GM08714 (cell line): ENCODE data around the gene GHRHR.

Experiments used
- H3K4me3 ChIP-seq: fragments of 200-500 bp; sonication (Bioruptor generic); 2 replicates; pipeline ENCODE4 v1.5.1; 2014; ENCODE audit warnings: mild to moderate bottlenecking, low read length, inconsistent platforms
- ZNF274 ChIP-seq: IDR thresholded peaks from 2 replicates; pipeline ENCODE4 v1.6.1; 2012; ENCODE audit warnings: mild to moderate bottlenecking, low read depth, low read length

The GHRHR gene

DNA sequence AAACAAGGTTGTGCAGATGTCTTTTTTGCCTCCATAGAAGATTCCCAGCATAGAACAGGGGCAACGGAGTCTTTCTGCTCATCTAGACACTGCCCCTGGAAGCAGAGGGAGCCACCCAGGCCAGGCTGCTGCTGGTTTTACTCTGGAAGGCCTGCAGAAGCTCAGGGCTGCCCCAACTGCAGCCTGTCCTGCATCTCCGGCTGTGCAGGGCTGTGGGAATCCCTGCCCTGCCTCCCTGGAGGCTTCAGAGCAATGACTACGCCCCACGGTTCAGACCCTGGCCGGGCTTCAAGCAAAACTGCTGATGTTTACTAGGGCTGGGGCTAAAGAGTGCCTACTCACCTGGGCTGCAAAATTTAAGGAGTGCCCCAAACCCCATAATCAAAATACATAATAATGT, 43.9 kb downstream of the GHRHR start:
- TF ChIP-seq ZNF274: no peak

GRCh38 chr7:31014826-31015225, 51.1 kb downstream of the GHRHR start:
- no peak for TF ChIP-seq ZNF274
- H3K4me3 ChIP-seq: no peak overlapping the region

More for the DNA sequence above, 43.9 kb downstream of the GHRHR start:
- no peak overlapping the region for H3K4me3 ChIP-seq

- no peak for TF ChIP-seq ZNF274
- no peak overlapping the region for H3K4me3 ChIP-seq
These were observed 53.4 kb downstream of the GHRHR start for GRCh38 chr7:31017032-31017675.

- H3K4me3 ChIP-seq: no peak overlapping the region
- TF ChIP-seq ZNF274: no peak
These were observed 54.0 kb downstream of the GHRHR start for GRCh38 chr7:31017721-31018120.

GRCh38 chr7:31019509-31019908, 55.8 kb downstream of the GHRHR start:
- TF ChIP-seq ZNF274: no peak
- H3K4me3 ChIP-seq: no peak overlapping the region

DNA sequence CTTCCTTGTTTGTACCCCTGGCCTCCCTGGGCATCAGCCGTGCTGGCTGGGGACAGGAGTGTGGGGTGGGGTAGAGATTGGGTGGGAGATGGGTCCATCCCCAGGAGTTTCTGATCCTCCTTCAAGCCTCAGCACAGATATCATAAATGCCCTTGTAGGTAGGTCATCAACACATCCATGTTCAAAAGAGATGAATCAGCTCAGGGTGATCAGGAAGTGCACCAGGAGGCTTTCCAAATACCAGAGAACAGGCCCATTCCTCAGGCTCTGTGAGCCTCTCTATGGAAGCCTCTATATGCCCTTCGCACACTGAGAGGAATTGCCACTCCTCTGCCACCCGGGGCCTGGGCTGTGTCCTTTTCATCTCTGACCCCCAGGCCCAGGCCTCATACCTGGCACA, 56.4 kb downstream of the GHRHR start:
- no peak for TF ChIP-seq ZNF274
- no peak overlapping the region for H3K4me3 ChIP-seq

DNA sequence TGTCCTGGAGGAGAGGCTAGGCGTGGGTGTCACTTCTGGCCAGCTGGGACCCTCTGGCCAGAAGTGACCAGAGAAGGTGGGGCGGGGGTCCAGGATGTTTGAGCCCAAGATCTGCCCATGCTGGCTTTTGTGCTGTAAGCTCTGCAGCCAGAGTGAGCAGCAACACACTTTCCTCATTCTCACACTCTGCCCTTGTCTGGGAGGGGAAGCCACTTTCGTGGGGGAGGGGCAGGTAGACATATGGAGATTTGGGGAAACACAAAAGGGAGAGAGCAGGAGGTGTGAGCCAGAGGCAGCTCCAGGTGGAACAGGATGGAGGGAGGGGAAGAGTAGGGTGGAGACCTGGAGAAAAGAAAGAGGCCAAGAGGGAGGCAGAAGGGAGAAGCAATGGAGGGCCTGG, 56.9 kb downstream of the GHRHR start:
- no peak for TF ChIP-seq ZNF274
- no peak overlapping the region for H3K4me3 ChIP-seq

- no peak overlapping the region for H3K4me3 ChIP-seq
- no peak for TF ChIP-seq ZNF274
These were observed 58.4 kb downstream of the GHRHR start for GRCh38 chr7:31022117-31022516.

DNA sequence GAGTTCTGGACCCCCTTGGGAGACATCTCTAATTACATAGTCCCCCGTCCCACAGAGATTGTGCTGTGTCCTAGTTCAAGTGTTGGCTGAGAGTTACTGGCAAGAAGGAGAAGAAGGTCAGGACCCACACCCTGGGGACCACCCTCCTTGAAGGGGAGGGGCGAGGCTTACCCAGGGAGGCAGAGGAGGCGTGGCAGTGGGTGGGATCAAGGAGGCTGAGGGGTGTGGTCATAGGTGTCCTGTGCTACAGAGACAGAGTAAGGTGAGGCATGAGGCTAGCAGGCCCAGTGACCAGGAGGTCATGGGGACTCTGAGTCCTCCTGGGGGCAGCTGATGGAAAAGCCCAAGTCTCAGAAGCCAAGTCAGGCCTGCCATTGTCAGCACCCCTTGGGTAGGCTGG, 59.0 kb downstream of the GHRHR start:
- no peak overlapping the region for H3K4me3 ChIP-seq
- TF ChIP-seq ZNF274: no peak

- no peak overlapping the region for H3K4me3 ChIP-seq
- no peak for TF ChIP-seq ZNF274
These were observed 60.1 kb downstream of the GHRHR start for GRCh38 chr7:31023877-31024276.

GRCh38 chr7:31027161-31027965, 63.6 kb downstream of the GHRHR start:
- H3K4me3 ChIP-seq: no peak overlapping the region
- no peak for TF ChIP-seq ZNF274

- no peak overlapping the region for H3K4me3 ChIP-seq
- TF ChIP-seq ZNF274: no peak
These were observed 64.3 kb downstream of the GHRHR start for GRCh38 chr7:31028006-31028405.

- no peak for TF ChIP-seq ZNF274
- H3K4me3 ChIP-seq: no peak overlapping the region
These were observed 64.8 kb downstream of the GHRHR start for GRCh38 chr7:31028417-31028992.
